G401 (cell line): Measurements from ENCODE around the gene KIAA0232. TPM values are rescaled to one million over a fixed set of nuclear protein-coding genes. Genes with fewer than 3 reads are reported as not detected.
A peak's percentile ranks its signal among the peaks of the same experiment; 100 is the strongest.

ENCODE experiments used
- DNase-seq: peaks from one replicate; pipeline ENCODE4 v3.0.0-alpha.2; 2015; ENCODE audit warnings: low spot score
- in situ Hi-C: cut with HindIII; loops from 2 replicates; pipeline ENCODE4 v1.10.0; 2016; ENCODE audit warnings: low sequenced_read_pairs, mixed read lengths
- total RNA-seq: library from RNA; depleted of rRNA; stranded (reverse); fragments of >200 nt; shearing (Covaris generic); gene quantifications from 2 replicates; pipeline ENCODE4 v1.2.3, GENCODE V29; 2014

The KIAA0232 gene
- total RNA-seq, 1 experiment from 2014 or later = 10.3 TPM

DNA sequence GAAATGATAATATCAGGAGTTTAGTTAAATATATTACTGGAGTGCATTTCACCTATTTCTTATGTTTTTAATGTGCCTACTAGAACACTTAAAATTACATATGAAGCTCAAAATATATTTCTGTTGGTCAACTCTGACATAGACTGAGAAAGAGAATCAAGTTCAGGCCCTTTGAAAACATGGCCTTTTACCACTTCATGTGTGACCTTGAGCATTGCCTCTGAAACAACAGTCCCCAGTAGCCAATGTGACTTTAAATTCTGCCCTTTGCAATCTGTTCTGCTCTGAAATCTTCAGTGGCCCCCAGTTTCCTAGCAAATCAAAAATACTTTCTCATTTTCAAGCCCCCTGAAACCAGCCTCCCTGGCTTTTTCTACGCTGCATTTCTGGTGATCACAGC, 77.0 kb downstream of the KIAA0232 start:
- no peak for DNase-seq

DNA sequence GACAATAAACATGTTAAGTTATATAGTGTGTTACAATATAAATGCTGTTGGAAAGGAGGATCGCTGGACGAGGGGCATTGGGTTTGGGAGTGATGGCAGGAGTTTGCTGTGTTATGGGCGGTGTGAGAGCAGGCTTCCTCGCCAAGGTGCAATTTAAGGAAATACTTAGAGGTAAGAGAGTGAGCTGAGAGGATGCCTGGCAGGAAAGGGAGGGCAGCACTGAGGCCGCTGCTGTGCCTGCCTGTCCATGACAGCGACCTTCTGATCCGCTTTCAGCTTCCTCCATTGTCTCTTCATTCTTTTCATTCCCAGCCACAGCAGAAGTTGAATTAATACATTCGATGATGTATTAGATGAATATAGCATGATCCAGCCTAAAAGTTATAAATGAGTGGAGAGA, 85.9 kb downstream of the KIAA0232 start:
- no peak for DNase-seq
- in situ Hi-C loops = no loop called here

More for the DNA sequence above, 77.0 kb downstream of the KIAA0232 start:
- in situ Hi-C loops = no loop called here

DNA sequence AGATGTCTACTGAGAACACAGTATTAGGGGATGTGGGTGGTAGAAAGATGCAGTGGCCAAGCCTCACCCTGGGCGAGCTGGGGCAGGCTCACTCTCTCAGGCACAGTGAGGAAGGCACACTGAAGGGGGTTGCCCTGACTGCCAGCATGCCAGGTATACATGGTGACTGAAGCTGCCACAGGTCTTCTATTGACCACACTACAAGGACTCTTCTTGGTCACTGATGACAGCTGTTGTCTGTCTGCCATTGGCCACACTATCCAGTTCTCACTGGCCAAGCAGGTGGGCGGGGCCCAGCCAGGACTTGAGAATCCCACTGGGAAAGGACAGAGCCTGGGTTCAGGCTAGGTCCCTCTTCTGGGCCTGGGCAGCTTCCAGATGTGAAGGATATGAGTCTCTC, 87.4 kb downstream of the KIAA0232 start:
- no peak for DNase-seq
- in situ Hi-C loops = no loop called here

DNA sequence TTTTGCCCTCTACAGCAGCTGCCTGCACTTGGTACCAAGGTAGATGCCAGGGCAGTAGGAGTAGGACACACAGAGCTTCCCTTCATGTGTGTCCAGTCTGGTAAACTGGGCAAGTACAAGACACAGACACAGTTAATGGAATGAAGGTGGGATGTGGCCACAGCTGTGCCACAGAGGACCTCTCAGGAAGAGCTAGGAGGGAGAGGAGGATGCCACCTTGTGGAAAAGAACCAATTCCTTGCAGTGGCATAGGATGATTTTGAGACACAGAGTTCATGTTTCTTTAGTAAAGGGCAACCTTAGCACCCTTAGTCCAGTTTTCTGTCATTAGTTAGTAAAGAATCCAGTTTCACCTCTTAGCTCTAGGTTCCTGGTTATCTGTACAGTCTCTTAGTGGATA, 90.8 kb downstream of the KIAA0232 start:
- DNase-seq = no peak
- in situ Hi-C loops = no loop called here

DNA sequence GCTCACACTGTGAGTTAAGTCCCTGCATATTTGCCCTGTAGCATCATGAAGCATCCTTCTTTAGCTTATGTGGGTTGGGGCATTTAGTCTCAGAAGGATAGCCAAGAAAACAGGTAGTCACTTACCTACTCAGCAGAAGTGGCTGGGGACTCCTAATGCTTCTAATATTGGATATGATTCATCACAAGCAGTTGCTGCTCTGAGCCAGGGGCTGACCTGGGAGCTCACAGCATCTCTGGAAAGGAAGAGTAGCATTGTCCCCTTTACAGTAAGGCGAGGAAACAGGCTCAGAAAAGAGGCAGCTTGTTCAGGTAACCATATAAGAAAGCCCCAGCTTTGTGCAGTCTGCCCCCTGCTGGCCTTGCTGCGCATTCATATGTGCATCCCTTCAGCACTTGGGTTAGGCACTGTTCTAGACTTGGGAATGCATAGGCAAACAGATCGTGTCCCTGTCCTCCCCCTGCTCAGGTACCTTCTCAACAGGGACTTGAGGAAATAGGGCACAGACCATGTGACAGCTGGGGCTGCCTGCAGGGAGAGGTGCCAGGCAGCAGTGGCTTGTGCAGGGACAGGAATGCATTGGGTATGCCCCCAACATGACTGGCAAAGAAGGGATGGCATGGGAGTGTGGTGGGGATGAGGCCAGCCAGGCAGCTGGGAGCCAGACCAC, 91.4 kb downstream of the KIAA0232 start:
- in situ Hi-C loops = no loop called here
- peak; percentile 76 for DNase-seq

DNA sequence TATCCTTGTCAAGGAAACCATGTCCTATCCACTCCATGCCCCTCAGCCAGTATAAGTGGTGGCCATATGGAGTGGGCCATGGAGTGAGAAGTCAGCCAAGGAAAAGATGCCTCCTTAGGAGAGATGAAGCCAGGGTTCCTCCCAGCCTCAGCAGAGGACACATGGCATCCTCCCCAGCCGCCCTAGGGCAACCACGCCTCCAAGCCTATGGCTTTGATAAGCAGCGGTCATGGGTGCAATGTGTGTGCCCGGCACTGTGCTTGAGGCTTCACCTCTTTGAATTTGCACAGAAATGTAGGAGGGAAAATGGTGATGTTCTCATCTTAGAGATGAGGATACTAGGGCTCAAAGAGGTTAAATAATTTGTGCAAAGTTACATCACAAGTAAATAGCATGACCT, 92.5 kb downstream of the KIAA0232 start:
- in situ Hi-C loops = no loop called here
- DNase-seq = no peak

DNA sequence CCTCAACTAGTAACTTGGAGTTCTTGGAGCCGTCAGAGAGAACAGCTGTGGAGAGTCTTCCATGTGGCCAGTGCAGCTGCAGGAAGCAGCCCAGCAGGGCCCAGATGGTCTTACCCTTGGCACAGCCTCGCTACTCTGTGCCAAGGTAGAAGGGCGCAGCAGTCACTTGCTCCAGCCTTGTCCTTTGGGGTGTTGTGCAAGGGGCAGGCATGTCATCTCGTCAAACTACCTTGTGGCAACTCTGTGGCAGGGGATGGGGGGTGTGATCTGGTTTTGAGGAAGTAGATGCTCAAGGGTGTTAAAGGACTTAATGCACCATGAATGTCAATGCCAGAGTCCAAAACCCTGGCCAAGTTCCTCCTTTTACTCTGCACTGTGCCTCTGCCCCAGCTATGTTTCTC, 92.9 kb downstream of the KIAA0232 start:
- in situ Hi-C loops = no loop called here
- DNase-seq = no peak

DNA sequence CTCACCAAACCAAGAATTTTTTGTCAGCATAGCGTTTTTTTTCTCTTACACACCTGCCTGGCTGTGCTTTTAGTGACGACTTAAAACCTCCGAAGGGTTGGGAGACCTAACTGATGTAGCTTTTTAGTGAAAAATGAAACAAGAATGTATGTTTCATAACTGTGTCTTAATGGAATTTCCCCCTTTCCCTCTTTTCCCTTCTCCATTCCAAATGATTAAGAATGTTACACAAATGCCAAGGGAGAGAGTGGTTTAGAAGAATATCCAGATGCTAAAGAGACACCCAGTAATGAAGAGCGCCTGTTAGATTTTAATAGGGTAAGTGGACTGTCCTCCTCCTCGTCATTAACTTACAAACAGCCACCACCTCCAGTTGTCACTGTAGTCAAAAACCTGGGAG, 93.9 kb downstream of the KIAA0232 start:
- no peak for DNase-seq
- in situ Hi-C loops = no loop called here

DNA sequence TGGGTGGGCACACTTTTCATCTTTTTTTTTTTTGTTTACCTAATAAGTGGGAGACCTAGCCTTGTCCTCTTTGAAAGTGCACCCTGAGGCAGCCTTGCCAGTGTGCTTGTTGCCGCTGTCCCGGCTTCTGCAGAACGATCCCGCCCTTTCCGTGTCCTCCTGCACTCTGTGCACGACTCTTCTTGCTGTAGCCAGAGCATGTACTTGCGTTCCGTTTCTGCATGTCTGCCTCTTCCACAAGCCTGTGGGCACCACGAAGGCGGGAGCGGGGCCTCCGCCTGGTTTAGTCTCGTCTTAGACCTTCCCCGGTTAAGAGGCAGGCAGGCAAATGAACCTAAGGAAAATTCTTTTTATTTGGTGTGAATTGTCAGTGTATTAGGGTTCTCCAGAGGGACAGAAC, 94.5 kb downstream of the KIAA0232 start:
- in situ Hi-C loops = no loop called here
- no peak for DNase-seq

DNA sequence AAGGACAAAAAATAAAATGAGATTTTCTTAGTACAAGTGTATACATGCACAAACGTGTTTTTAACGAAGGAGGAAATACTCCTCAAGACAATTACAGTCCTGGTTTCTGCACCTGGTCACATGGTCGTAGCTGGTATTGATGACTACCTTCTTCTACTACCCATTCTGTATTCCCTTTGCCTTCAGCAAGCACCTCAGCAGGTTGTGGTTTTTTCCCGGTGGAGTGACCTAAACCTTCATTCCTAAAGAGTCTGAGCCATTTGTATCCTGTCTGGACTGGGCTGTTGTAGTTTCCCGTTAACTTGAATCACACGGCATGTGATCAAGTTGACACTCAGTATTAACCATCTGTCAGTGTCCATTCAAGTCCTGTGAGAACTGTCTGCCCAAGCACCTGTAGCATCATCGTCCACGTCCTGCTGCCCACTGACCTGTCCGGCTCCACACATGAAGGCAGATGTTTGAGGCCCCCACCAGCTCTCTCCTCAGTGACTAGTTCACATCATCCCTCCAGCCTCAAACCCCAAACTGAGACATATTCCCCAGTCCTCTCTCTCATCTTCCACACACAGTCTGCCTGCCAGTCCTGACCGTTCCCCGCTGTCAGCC, 96.0 kb downstream of the KIAA0232 start:
- in situ Hi-C loops = no loop called here
- no peak for DNase-seq

DNA sequence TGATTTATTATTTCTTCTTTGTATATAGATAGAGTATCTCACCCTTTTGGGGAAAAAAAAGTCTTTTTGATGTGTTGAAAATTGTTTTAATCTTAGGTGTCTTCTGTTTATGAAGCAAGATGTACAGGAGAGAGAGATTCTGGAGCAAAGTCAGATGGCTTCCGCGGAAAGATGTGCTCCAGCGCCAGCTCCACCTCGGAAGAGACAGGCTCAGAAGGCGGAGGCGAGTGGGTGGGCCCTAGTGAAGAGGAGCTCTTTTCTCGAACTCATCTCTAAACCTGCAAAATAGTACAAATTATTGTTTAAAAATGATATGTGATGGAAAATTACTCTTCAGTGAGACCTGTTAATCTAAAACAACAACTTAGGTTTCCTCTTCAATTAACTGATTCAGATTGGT, 98.2 kb downstream of the KIAA0232 start:
- in situ Hi-C loops = no loop called here

DNA sequence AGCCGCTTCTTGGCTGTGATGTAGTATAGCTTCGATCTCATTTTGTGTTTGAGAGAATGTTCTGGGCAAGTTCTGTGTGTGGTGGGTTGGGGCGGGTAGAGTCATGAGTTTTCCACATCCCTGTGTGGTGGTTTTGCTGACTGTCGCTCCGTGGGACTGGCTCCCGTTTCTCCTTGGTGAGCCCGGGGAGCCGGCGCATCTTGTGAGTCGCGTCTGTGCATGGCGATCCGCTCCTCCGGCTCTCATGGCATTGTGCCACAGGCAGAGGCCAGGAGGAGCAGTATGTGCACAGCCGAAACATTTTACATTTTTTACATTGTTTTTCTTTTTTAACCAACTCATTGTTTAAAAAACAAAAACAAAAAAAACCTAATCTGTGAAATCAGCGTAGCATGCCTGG, 99.4 kb downstream of the KIAA0232 start:
- DNase-seq = no peak
- in situ Hi-C loops = no loop called here

More for the DNA sequence above, 98.2 kb downstream of the KIAA0232 start:
- DNase-seq = no peak

DNA sequence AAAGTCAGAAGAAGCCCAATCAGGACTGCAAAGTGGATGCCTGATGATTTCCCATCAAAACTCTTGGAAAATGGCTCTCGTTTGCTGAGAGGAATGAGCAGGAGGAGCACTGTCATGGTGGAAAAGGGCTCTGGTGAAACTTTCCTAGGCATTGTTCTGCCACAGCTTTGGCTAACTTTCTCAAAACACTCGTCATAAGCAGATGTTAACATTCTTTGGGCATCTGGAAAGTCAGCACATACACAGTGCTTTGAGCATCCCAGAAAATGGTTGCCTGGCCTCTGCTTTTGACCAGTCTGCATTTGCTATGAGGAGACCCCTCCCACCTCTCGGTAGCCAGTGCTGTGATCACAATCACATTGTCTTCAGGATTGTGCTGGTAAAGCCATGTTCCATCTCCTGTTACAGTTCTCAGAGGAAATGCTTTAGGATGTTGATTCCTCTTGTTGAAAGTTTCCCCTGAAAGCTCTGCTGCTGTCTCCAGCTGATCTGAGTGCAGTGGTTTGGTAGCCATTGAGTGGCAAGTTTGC, 101.9 kb downstream of the KIAA0232 start:
- no peak for DNase-seq
- in situ Hi-C loops = no loop called here

DNA sequence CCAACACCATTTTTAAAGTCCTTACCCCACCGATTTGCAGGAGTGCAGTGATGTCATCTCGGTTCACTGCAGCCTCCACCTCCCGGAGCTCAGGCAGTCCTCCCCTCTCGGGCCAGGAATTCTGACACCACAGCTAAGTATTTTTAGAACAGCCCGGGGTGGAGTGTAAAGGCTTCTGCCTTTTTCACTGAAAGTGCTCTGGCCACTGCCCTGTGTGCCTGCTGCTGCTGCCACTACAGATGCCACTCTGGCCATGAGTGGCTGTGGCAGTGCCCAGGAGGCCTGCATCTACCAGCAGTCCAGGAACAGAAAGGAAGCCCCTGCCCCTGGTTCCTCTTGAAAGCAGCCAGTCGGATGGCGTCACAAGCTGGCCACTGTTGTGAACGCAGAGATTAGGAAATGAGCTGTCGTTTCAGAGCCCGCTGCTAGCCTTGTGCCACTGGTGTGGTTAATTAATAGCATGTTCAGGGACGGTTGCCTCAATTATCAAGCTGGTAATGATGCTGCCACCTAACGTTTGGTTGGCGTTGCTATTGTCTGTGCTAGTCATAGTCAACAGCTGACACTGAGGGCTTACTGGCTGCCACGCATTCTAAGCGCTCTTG, 103.5 kb downstream of the KIAA0232 start:
- peak; percentile 88 for DNase-seq
- in situ Hi-C loops = no loop called here

DNA sequence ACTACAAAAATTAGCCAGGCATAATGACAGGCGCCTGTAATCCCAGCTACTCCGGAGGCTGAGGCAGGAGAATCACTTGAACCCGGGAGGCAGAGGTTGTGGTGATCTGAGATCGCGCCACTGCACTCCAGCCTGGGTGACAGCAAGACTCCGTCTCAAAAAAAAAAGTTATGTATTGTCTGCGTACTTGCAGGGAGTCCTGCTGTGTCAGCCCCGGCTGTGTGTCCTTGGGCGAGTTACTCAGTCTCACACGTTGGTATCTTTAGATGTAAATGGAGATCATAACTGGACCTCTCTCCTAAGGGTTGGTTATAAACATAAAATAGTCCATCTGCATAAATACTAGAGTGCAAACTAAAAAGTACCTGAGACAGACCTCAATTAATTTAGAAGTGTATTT, 104.4 kb downstream of the KIAA0232 start:
- in situ Hi-C loops = no loop called here
- DNase-seq = no peak

DNA sequence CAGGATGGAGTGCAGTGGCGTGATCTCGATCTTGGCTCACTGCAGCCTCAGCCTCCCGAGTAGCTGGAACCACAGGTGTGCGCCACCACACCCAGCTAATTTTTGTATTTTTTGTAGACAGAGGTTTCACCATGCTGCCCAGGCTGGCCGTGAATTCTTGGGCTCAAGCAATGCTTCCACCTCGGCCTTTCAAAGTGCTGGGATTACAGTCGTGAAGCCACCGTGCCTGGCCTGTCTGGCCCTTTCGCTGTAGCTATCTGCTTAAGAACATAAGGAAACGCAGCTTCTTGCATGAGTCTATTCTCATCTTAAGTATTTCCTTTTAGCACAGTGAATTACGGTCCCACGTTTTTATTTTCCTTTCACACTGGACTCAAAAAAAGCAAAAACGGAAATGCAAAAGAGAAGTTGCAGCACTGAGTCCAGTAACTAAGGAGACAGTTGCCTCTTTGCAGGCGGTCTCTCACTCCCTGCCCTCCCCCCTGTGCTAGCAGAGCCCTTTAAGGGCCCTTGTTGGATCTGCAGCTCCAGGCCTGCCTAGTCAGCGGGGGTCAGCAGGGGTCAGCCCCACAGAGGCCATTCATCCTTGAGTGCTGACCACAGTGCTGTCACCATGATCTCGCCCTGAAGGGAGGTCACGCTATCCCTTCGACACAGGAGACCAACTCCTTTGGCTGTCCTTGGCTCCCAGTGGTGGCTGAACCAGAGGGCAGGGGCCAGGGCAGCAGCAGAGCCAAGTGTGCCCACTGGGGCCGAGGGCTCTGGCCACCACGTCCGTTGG, 105.3 kb downstream of the KIAA0232 start:
- in situ Hi-C loops = no loop called here

DNA sequence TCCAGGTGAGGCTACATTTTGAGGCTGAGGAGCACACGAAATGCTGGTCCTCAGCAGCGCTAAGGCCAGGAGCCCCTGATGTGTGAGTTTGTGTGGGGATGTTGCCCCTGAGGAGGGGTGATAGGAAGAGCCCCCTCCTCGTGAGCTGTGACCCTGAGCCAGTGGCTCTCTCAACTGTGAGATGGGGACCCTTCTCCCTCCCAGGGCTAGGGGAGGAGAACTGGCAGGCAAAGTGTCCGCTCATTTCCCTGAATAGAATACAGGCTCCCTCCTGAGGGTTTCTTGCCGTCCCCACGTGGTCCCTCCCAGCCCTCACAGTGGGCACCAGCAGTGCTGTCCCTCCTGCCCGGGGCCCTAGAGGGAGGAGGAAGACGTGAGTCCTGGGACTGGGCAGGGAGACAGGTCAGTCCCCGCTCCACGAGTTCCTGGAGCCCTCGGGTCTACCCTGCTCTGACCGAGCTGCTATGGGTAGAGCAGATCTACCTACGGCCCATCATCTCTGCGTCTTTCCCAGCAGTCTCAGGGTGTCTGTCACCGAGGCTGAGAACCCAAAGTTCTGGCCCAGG, 106.1 kb downstream of the KIAA0232 start:
- in situ Hi-C loops = no loop called here
- DNase-seq = no peak

More for the DNA sequence above, 105.3 kb downstream of the KIAA0232 start:
- no peak for DNase-seq

DNA sequence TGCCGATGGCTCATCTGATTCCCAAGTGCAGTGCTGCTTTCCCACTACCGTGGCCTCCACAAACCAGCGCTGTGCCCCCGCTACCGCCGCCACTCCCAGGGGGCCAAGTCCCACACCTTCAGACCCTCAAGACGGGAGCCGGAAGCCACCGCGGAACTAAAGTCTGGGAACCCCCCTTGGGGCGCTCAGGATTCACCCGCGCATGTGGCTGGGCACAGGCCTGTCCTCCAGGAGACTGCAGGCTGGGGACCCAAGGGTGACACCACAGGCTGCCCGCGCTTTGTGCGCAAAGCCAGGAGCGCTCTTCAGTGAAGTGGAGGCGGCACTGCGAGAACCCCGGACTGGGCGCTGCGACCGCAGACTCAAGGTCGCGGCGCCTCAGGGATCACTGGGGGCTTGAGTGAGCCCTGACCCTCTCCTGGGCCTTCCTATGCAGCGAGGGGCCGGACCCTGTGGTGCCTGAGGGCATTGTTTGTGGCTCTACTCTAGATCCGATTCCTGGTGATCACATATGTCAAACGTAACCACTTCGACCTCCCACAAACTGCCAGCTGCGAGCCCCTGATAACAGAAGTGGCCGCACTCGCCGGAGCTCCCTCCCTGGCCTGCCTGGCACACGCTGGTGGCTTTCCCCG, 106.7 kb downstream of the KIAA0232 start:
- DNase-seq = no peak

DNA sequence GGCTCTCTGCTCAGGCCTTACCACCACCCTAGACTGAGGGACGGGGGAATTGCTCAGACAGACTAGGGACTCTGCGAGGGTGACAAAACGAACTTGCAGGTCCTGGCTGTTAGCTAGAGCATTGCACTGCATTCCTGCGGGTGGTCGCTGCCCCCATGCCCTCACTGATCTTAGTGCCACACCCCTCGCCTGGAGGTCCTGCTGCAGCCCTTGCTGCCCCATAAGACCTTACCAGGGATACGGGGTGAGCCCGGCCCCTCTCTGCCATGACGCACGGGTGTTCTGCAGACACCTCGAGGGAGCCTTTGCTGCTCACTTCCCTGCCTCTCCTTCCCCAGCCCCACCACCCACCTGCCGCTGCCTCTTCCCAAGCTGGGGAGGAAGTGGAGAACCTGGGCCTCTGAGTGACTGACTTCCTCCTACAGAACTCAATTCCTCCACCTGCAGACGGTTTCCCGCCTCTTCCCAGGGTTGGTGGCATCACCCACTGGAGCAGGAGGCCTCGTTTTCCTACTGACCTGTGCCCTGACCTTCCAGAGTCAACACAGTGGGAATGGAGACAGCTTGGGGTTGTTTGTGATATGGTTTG, 107.3 kb downstream of the KIAA0232 start:
- no peak for DNase-seq
- in situ Hi-C loops = no loop called here

More for the DNA sequence above, 106.7 kb downstream of the KIAA0232 start:
- in situ Hi-C loops = no loop called here
